SK-N-SH (cell line): ENCODE results near the gene FBXO33. TPM values are rescaled to one million over a fixed set of nuclear protein-coding genes. Genes with fewer than 3 reads are reported as not detected.

Experiments used
- CTCF ChIA-PET: fragments of 300-600, 350-600 bp; formaldehyde crosslinking; extraction: SDS; loops from one replicate; lab custom pipeline; 2021; lab: Yijun Ruan, JAX
- POLR2A ChIA-PET: fragments of 350-600 bp; sonication (Branson Sonifier 250); formaldehyde crosslinking; extraction: SDS; loops from one replicate; lab custom pipeline; 2020; ENCODE audit warnings: antibody characterized with exemption, inconsistent platforms; lab: Yijun Ruan, JAX
- DNase-seq: peaks from one replicate; pipeline ENCODE4 v3.0.0; 2012
- H2AFZ ChIP-seq: fragments of 200-600 bp; sonication (generic); 2 replicates; pipeline ENCODE4 v1.8.1; 2016; ENCODE audit warnings: antibody characterized with exemption, mild to moderate bottlenecking, low read depth
- H3F3A ChIP-seq: fragments of 200-600 bp; sonication (generic); replicated peaks from 2 replicates; pipeline ENCODE3; 2016; ENCODE audit warnings: antibody characterized with exemption, mild to moderate bottlenecking; ENCODE audit not compliant: insufficient read depth
- H3K27ac ChIP-seq, 2 experiments: fragments of 200-500 bp in 1 of 2; fragments of 200-600 bp in 1 of 2; sonication (Bioruptor generic) in 1 of 2; sonication (generic), shearing (Covaris generic) in 1 of 2; 2 replicates each; pipeline versions ENCODE4 v1.5.1 to v1.6.1; 2014 to 2016; ENCODE audit warnings: low read depth in 2 of 2, inconsistent platforms in 1 of 2, low read length in 1 of 2, mild to moderate bottlenecking in 1 of 2, mixed read lengths in 1 of 2
- H3K27me3 ChIP-seq: fragments of 200-600 bp; sonication (generic), shearing (Covaris generic); 2 replicates; pipeline ENCODE4 v1.6.1; 2016; ENCODE audit warnings: mixed run types; ENCODE audit not compliant: insufficient read depth
- H3K36me3 ChIP-seq, 2 experiments: fragments of 200-500 bp in 1 of 2; fragments of 200-600 bp in 1 of 2; sonication (Bioruptor generic) in 1 of 2; sonication (generic) in 1 of 2; replicated peaks in 1 of 2; 2 replicates each; pipeline versions ENCODE3 to v1.5.1; 2014 to 2016; ENCODE audit warnings: low read length in 1 of 2, mild to moderate bottlenecking in 1 of 2; ENCODE audit not compliant: insufficient read depth in 2 of 2, control insufficient read depth in 1 of 2
- H3K4me1 ChIP-seq, 2 experiments: fragments of 200-500 bp in 1 of 2; fragments of 200-600 bp in 1 of 2; sonication (Bioruptor generic) in 1 of 2; sonication (generic), shearing (Covaris generic) in 1 of 2; 2 replicates each; pipeline versions ENCODE4 v1.5.1 to v1.6.1; 2014 to 2016; ENCODE audit warnings: low read depth in 1 of 2, low read length in 1 of 2, mixed run types in 1 of 2; ENCODE audit not compliant: insufficient read depth in 2 of 2, control insufficient read depth in 1 of 2
- H3K4me2 ChIP-seq: fragments of 200-600 bp; sonication (generic), shearing (Covaris generic); 2 replicates; pipeline ENCODE4 v1.6.1; 2017; ENCODE audit warnings: mixed run types
- H3K4me3 ChIP-seq, 2 experiments: fragments of 200-500 bp in 1 of 2; fragments of 200-600 bp in 1 of 2; sonication (Bioruptor generic) in 1 of 2; sonication (generic), shearing (Covaris generic) in 1 of 2; 2 replicates each; pipeline versions ENCODE4 v1.5.1 to v1.8.1; 2014 to 2016; ENCODE audit warnings: low read depth in 2 of 2, inconsistent platforms in 1 of 2, low read length in 1 of 2, mild to moderate bottlenecking in 1 of 2, mixed read lengths in 1 of 2, moderate library complexity in 1 of 2
- H3K79me2 ChIP-seq: fragments of 200-600 bp; sonication (generic); 2 replicates; pipeline ENCODE4 v1.8.1; 2017; ENCODE audit warnings: mild to moderate bottlenecking; ENCODE audit not compliant: insufficient read depth
- H3K9ac ChIP-seq: fragments of 200-600 bp; sonication (generic); 2 replicates; pipeline ENCODE4 v1.6.1; 2017; ENCODE audit warnings: mixed run types
- H3K9me2 ChIP-seq: fragments of 200-600 bp; sonication (generic); 2 replicates; pipeline ENCODE4 v1.6.1; 2017; ENCODE audit warnings: mixed run types
- H3K9me3 ChIP-seq: fragments of 200-600 bp; sonication (generic); 2 replicates; pipeline ENCODE4 v1.6.1; 2017; ENCODE audit warnings: mixed run types, mild to moderate bottlenecking, moderate library complexity
- H4K20me1 ChIP-seq: fragments of 200-600 bp; sonication (generic); 2 replicates; pipeline ENCODE4 v1.6.1; 2017; ENCODE audit warnings: mild to moderate bottlenecking, mixed run types; ENCODE audit not compliant: insufficient read depth
- CHD2 ChIP-seq: fragments of 150-350 bp; IDR thresholded peaks from 2 replicates; pipeline ENCODE4 v1.6.1; 2018; ENCODE audit warnings: low read length; ENCODE audit not compliant: partially characterized antibody
- EP300 ChIP-seq, 2 experiments: IDR thresholded peaks; 2 replicates each; pipeline versions ENCODE4 v1.4.0 to v1.6.1; 2012; ENCODE audit warnings: borderline replicate concordance in 1 of 2, low read depth in 1 of 2, low read length in 1 of 2
- EZH2phosphoT487 ChIP-seq: fragments of 200-600 bp; sonication (generic); IDR thresholded peaks from 2 replicates; pipeline ENCODE4 v1.6.1; 2017; ENCODE audit warnings: low read depth, mixed run types, mild to moderate bottlenecking, antibody characterized with exemption, moderate library complexity, borderline replicate concordance
- GATA2 ChIP-seq: sonication (generic); formaldehyde crosslinking; IDR thresholded peaks from 2 replicates; pipeline ENCODE4 v1.5.0; 2020; ENCODE audit warnings: mild to moderate bottlenecking, missing genetic modification reagents
- JUND ChIP-seq: IDR thresholded peaks from 2 replicates; pipeline ENCODE4 v1.4.0; 2012
- MXI1 ChIP-seq: IDR thresholded peaks from 2 replicates; pipeline ENCODE4 v1.6.1; 2012; ENCODE audit warnings: mild to moderate bottlenecking, low read depth, low read length, improper control_type of control experiment
- NFIC ChIP-seq: IDR thresholded peaks from 2 replicates; pipeline ENCODE4 v1.4.0; 2012; ENCODE audit warnings: borderline replicate concordance
- NRF1 ChIP-seq: IDR thresholded peaks from 2 replicates; pipeline ENCODE4 v1.6.1; 2012; ENCODE audit warnings: low read depth, mild to moderate bottlenecking, low read length
- POLR2AphosphoS5 ChIP-seq: IDR thresholded peaks from 2 replicates; pipeline ENCODE4 v1.6.1; 2012; ENCODE audit warnings: low read depth, low read length
- RAD21 ChIP-seq: IDR thresholded peaks from 2 replicates; pipeline ENCODE4 v1.6.1; 2012; ENCODE audit warnings: mild to moderate bottlenecking, low read length
- REST ChIP-seq: IDR thresholded peaks from 2 replicates; pipeline ENCODE4 v1.6.1; 2012; ENCODE audit warnings: mild to moderate bottlenecking, low read depth, low read length, moderate library complexity
- RXRA ChIP-seq: IDR thresholded peaks from 2 replicates; pipeline ENCODE4 v1.4.0; 2012; ENCODE audit warnings: low read depth, mild to moderate bottlenecking, borderline replicate concordance
- TEAD4 ChIP-seq: IDR thresholded peaks from 2 replicates; pipeline ENCODE4 v1.4.0; 2012; ENCODE audit warnings: mild to moderate bottlenecking, borderline replicate concordance; ENCODE audit not compliant: insufficient read depth
- ZBTB33 ChIP-seq: IDR thresholded peaks from 2 replicates; pipeline ENCODE4 v1.4.0; 2012; ENCODE audit warnings: low read depth, borderline replicate concordance
- WGBS: methylation state at CpG from one replicate; pipeline ENCODE4 v1.1.6; 2017; ENCODE audit warnings: low lambda C conversion rate; 5-methylcytosine and 5-hydroxymethylcytosine counted together
- polyA plus RNA-seq, 3 experiments: library from polyadenylated mRNA; depleted of rRNA; stranded (reverse); fragments of >200 nt; gene quantifications; 2 replicates each; pipeline ENCODE4 v1.2.3, GENCODE V29; 2012
- TF ChIP-seq, protein P1 (sequence below): fragments of 150-350 bp; IDR thresholded peaks from 2 replicates; pipeline ENCODE4 v1.6.1; 2017; ENCODE audit warnings: antibody characterized with exemption, low read length, low read depth, borderline replicate concordance

Gene FBXO33
- polyA plus RNA-seq, 1 of the 3 experiments (the other 2 are of a cell fraction): 4.2 TPM

DNA sequence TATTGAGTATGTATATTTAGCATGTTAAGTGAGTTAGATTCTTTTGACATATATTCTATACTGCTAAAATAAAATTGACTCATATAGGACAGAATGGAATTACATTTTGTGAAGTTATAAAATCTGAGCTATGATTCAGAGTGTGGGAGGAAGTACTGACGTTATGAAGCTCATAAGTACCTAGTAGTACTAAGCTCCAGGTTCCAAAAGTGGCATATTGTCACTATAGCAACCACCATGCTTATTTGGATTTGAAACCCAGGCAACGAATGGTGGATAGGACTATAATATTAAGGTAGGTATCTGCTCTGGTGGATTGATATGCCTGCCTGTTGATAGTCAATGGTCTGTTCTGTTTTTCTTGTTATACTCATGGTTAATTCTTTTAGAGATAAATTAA lies 2.2 kb upstream of the FBXO33 start:
- H3K4me1 ChIP-seq: peaks cover 0 to 7% of the 10 kb centered on the region in 2 experiments; a peak in 2 of 4 replicates
- DNase-seq: no peak
- no peaks in the 10 kb centered on the region for H3F3A ChIP-seq
- 67% methylated on average over 2 of the region's 2 CpGs for WGBS
- H3K9me3 ChIP-seq: no peaks in the 10 kb centered on the region
- no peak overlapping the region for H3K4me3 ChIP-seq
- H3K79me2 ChIP-seq: peaks cover 20% of the 10 kb centered on the region
- ChIA-PET CTCF (no interaction called here), POLR2A (no interaction called here)
- no peaks in the 10 kb centered on the region for H3K27me3 ChIP-seq
- H3K9ac ChIP-seq: no peak overlapping the region
- no peaks in the 10 kb centered on the region for H4K20me1 ChIP-seq
- no peak overlapping the region for H3K27ac ChIP-seq
- H3K9me2 ChIP-seq: no peaks in the 10 kb centered on the region
- no peak overlapping the region for H3K4me2 ChIP-seq
- TF ChIP-seq REST (no peak), NFIC (no peak)
- TF ChIP-seq, all 33 proteins: peak for 0
- H2AFZ ChIP-seq: no peak overlapping the region
- H3K36me3 ChIP-seq: no peaks in the 10 kb centered on the region

GRCh38 chr14:39433452-39433813 lies 1.2 kb upstream of the FBXO33 start:
- peaks cover 29% of the 10 kb centered on the region for H3K79me2 ChIP-seq
- H3K9ac ChIP-seq: peak overlapping the region; percentile 62; the same call in 1 of the 2 replicates
- no peaks in the 10 kb centered on the region for H3K9me2 ChIP-seq
- H3F3A ChIP-seq: no peaks in the 10 kb centered on the region
- TF ChIP-seq EZH2phosphoT487: no peak
- TF ChIP-seq CHD2: no peak
- no peak for TF ChIP-seq RXRA
- TF ChIP-seq NRF1: no peak
- no peak for TF ChIP-seq EP300 (IDR thresholded peaks at IDR 0.05; ENCODE audit: borderline replicate concordance in 1 of 2, low read depth in 1 of 2, low read length in 1 of 2)
- no peak for TF ChIP-seq MXI1
- no peak for TF ChIP-seq GATA2 (CRISPR knock-in tag)
- no peak for TF ChIP-seq ZBTB33
- no peak for TF ChIP-seq REST
- TF ChIP-seq RAD21: no peak
- TF ChIP-seq, protein P1, sequence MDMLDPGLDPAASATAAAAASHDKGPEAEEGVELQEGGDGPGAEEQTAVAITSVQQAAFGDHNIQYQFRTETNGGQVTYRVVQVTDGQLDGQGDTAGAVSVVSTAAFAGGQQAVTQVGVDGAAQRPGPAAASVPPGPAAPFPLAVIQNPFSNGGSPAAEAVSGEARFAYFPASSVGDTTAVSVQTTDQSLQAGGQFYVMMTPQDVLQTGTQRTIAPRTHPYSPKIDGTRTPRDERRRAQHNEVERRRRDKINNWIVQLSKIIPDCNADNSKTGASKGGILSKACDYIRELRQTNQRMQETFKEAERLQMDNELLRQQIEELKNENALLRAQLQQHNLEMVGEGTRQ: no peak
- no peak for TF ChIP-seq TEAD4
- TF ChIP-seq POLR2AphosphoS5: no peak
- no peak for TF ChIP-seq JUND
- ChIA-PET CTCF (no interaction called here), POLR2A (no interaction called here)
- peak overlapping the region; percentile 94 for H2AFZ ChIP-seq
- H3K4me3 ChIP-seq: peak overlapping the region; percentile 54 to 69
- H3K9me3 ChIP-seq: no peaks in the 10 kb centered on the region
- WGBS: 7% methylated on average over 6 of the region's 8 CpGs
- DNase-seq: no peak
- H3K27me3 ChIP-seq: no peaks in the 10 kb centered on the region
- no peaks in the 10 kb centered on the region; the same call in 1 of the 2 replicates for H4K20me1 ChIP-seq
- H3K4me1 ChIP-seq: peaks cover 0 to 7% of the 10 kb centered on the region in 2 experiments; a peak in 2 of 4 replicates
- H3K4me2 ChIP-seq: peak overlapping the region; percentile 74
- no peaks in the 10 kb centered on the region for H3K36me3 ChIP-seq
- H3K27ac ChIP-seq: peak overlapping the region; percentile 67 to 82; a peak in 3 of 4 replicates
